H9 (cell line): ENCODE measurements around the gene DIRAS2. TPM values are rescaled to one million over a fixed set of nuclear protein-coding genes. Genes with fewer than 3 reads are reported as not detected.

Experiments used
- DNase-seq: peaks from one replicate; pipeline ENCODE4 v3.0.0-alpha.2; 2017
- H2AFZ ChIP-seq: one replicate; pipeline ENCODE4 v1.6.1; 2013; ENCODE audit warnings: mild to moderate bottlenecking, low read length, control low read depth, moderate library complexity
- H2AK5ac ChIP-seq: 2 replicates; pipeline ENCODE4 v1.6.1; 2013; ENCODE audit warnings: low read length, control low read depth, mixed read lengths; ENCODE audit not compliant: insufficient read length
- H2BK120ac ChIP-seq: one replicate; pipeline ENCODE4 v1.6.1; 2013; ENCODE audit warnings: low read depth, mild to moderate bottlenecking, low read length, control low read depth, inconsistent platforms; ENCODE audit not compliant: poor library complexity, severe bottlenecking
- H2BK12ac ChIP-seq: 2 replicates; pipeline ENCODE4 v1.6.1; 2013; ENCODE audit warnings: low read length, control low read depth, mixed read lengths, low read depth; ENCODE audit not compliant: insufficient read length
- H2BK15ac ChIP-seq: 2 replicates; pipeline ENCODE4 v1.6.1; 2013; ENCODE audit warnings: low read depth, low read length, control low read depth
- H2BK20ac ChIP-seq: one replicate; pipeline ENCODE4 v1.6.1; 2013; ENCODE audit warnings: low read depth, mild to moderate bottlenecking, low read length, control low read depth, inconsistent platforms; ENCODE audit not compliant: poor library complexity, severe bottlenecking
- H2BK5ac ChIP-seq: 2 replicates; pipeline ENCODE4 v1.6.1; 2013; ENCODE audit warnings: low read length, control low read depth, mixed read lengths; ENCODE audit not compliant: insufficient read length
- H3K14ac ChIP-seq: 2 replicates; pipeline ENCODE4 v1.6.1; 2013; ENCODE audit warnings: low read length, control low read depth; ENCODE audit not compliant: insufficient read depth
- H3K18ac ChIP-seq: 2 replicates; pipeline ENCODE4 v1.6.1; 2013; ENCODE audit warnings: low read depth, mild to moderate bottlenecking, mixed read lengths, low read length, control low read depth; ENCODE audit not compliant: insufficient read length
- H3K23ac ChIP-seq: 2 replicates; pipeline ENCODE4 v1.6.1; 2013; ENCODE audit warnings: low read length, control low read depth, mixed read lengths, low read depth; ENCODE audit not compliant: insufficient read length
- H3K23me2 ChIP-seq: 2 replicates; pipeline ENCODE4 v1.6.1; 2013; ENCODE audit warnings: low read depth, mild to moderate bottlenecking, mixed read lengths, low read length, control low read depth; ENCODE audit not compliant: insufficient read length, poor library complexity, severe bottlenecking
- H3K27ac ChIP-seq: 2 replicates; pipeline ENCODE4 v1.5.1; 2013; ENCODE audit warnings: low read length, control low read depth, mixed read lengths, low read depth; ENCODE audit not compliant: insufficient read length
- H3K27me3 ChIP-seq: 2 replicates; pipeline ENCODE4 v1.6.1; 2013; ENCODE audit warnings: low read length, control low read depth, inconsistent platforms; ENCODE audit not compliant: insufficient read depth
- H3K4ac ChIP-seq: 2 replicates; pipeline ENCODE4 v1.6.1; 2013; ENCODE audit warnings: low read depth, mild to moderate bottlenecking, control low read depth, inconsistent platforms, low read length, moderate library complexity
- H3K4me1 ChIP-seq: 2 replicates; pipeline ENCODE4 v1.6.1; 2013; ENCODE audit warnings: low read length, control low read depth, inconsistent platforms; ENCODE audit not compliant: insufficient read depth
- H3K4me2 ChIP-seq: 2 replicates; pipeline ENCODE4 v1.6.1; 2013; ENCODE audit warnings: low read length, control low read depth, mixed read lengths; ENCODE audit not compliant: insufficient read length, insufficient read depth
- H3K56ac ChIP-seq: 2 replicates; pipeline ENCODE4 v1.6.1; 2013; ENCODE audit warnings: low read depth, mild to moderate bottlenecking, mixed read lengths, low read length, control low read depth; ENCODE audit not compliant: insufficient read length
- H3K79me1 ChIP-seq: 2 replicates; pipeline ENCODE4 v1.6.1; 2013; ENCODE audit warnings: low read depth, mild to moderate bottlenecking, moderate library complexity, low read length, control low read depth, inconsistent platforms; ENCODE audit not compliant: insufficient read depth, poor library complexity, severe bottlenecking
- H3K79me2 ChIP-seq: 2 replicates; pipeline ENCODE4 v1.6.1; 2013; ENCODE audit warnings: low read length, control low read depth, inconsistent platforms; ENCODE audit not compliant: insufficient read depth
- H3K9ac ChIP-seq: 2 replicates; pipeline ENCODE4 v1.6.1; 2013; ENCODE audit warnings: low read length, control low read depth, mixed read lengths; ENCODE audit not compliant: insufficient read length; ENCODE audit errors: extremely low read depth
- H3K9me3 ChIP-seq: one replicate; pipeline ENCODE4 v1.6.1; 2013; ENCODE audit warnings: low read depth, low read length, inconsistent platforms; ENCODE audit not compliant: control insufficient read depth
- H3T11ph ChIP-seq: one replicate; pipeline ENCODE4 v1.6.1; 2013; ENCODE audit warnings: mild to moderate bottlenecking, low read length, control low read depth, inconsistent platforms
- H4K20me1 ChIP-seq: one replicate; pipeline ENCODE4 v1.6.1; 2013; ENCODE audit not compliant: control insufficient read depth, insufficient read length, insufficient read depth
- H4K5ac ChIP-seq: 2 replicates; pipeline ENCODE4 v1.6.1; 2013; ENCODE audit warnings: low read depth, mild to moderate bottlenecking, mixed read lengths, low read length, control low read depth; ENCODE audit not compliant: insufficient read length
- H4K8ac ChIP-seq: replicated peaks from 2 replicates; pipeline ENCODE4 v1.6.1; 2013; ENCODE audit warnings: low read length, control low read depth, mixed read lengths, low read depth; ENCODE audit not compliant: insufficient read length
- H4K91ac ChIP-seq: 2 replicates; pipeline ENCODE4 v1.6.1; 2013; ENCODE audit warnings: low read depth, mild to moderate bottlenecking, moderate library complexity, mixed read lengths, low read length, control low read depth; ENCODE audit not compliant: insufficient read length
- H3K27ac Mint-ChIP-seq, 3 experiments: 2 replicates in 2 of 3; 3 replicates in 1 of 3; pipeline ENCODE4 v1.8.0; 2020 to 2021; ENCODE audit warnings: mixed read lengths in 3 of 3, mild to moderate bottlenecking in 1 of 3, moderate library complexity in 1 of 3
- H3K27me3 Mint-ChIP-seq: 2 replicates; pipeline ENCODE4 v1.8.0; 2021; ENCODE audit warnings: low read depth, mild to moderate bottlenecking, moderate library complexity, mixed read lengths
- H3K36me3 Mint-ChIP-seq, 3 experiments: 2 replicates in 2 of 3; 3 replicates in 1 of 3; pipeline ENCODE4 v1.8.0; 2020 to 2021; ENCODE audit warnings: low read depth in 3 of 3, mixed read lengths in 3 of 3; ENCODE audit not compliant: insufficient read depth in 1 of 3
- H3K4me1 Mint-ChIP-seq, 2 experiments: 2 replicates each; pipeline ENCODE4 v1.8.0; 2020; ENCODE audit warnings: mixed read lengths in 2 of 2
- H3K4me3 Mint-ChIP-seq, 2 experiments: 2 replicates in 1 of 2; 3 replicates in 1 of 2; pipeline ENCODE4 v1.8.0; 2020 to 2021; ENCODE audit warnings: mild to moderate bottlenecking in 2 of 2, mixed read lengths in 2 of 2, moderate library complexity in 1 of 2
- H3K9me3 Mint-ChIP-seq, 2 experiments: 2 replicates in 1 of 2; 3 replicates in 1 of 2; pipeline ENCODE4 v1.8.0; 2020; ENCODE audit warnings: mild to moderate bottlenecking in 2 of 2, mixed read lengths in 2 of 2, moderate library complexity in 1 of 2
- WGBS: extraction: QIAGEN DNeasy Blood & Tissue Kit; methylation state at CpG from one replicate; pipeline ENCODE4 v1.1.7; 2013; ENCODE audit warnings: missing lambda C conversion rate, low lambda C conversion rate, mixed read lengths; ENCODE audit not compliant: insufficient read length; ENCODE audit errors: extremely low coverage; 5-methylcytosine and 5-hydroxymethylcytosine counted together
- total RNA-seq: library from RNA; stranded (reverse); gene quantifications from 2 replicates; pipeline ENCODE4 v1.2.1, GENCODE V29; 2021
- TF ChIP-seq, protein P1 (sequence below): fragments of 200-600 bp; sonication (generic); conservative IDR thresholded peaks from 3 replicates; pipeline ENCODE4 v1.8.0; 2021; ENCODE audit warnings: antibody characterized with exemption, mild to moderate bottlenecking

Gene DIRAS2
- total RNA-seq, 1 experiment from 2014 or later, result not detected

DNA sequence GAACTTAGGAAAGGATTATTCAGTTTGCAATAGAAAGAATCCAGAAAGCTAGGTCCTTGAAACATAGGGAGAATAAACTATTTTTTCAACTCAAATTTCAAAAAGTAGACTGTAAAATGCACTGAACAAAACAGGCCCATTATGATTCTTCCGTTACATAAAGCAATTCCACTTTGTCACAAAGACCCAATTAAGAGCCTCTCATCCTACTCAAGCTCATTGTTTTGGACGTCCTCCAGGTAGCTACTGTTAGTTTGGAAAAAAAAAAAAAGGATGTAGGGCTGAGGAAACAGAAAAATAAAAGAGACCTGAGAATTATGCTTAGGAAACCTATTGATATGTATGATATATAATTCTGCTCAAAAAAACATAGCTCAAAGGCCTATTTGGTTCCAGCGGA, 74.0 kb downstream of the DIRAS2 start:
- Histone ChIP-seq H2AFZ (no peak overlapping the region), H4K91ac (no peak overlapping the region), H3K4me1 (no peaks in the 10 kb centered on the region), H3K79me2 (no peaks in the 10 kb centered on the region), H3K23ac (no peak overlapping the region), H3T11ph (no peak overlapping the region), H3K27me3 (no peaks in the 10 kb centered on the region), H4K8ac (no peak overlapping the region), H2BK20ac (no peak overlapping the region), H3K9me3 (no peaks in the 10 kb centered on the region), H3K18ac (no peak overlapping the region), H2BK15ac (no peak overlapping the region), H2BK5ac (no peak overlapping the region), H3K9ac (no peak overlapping the region), H3K56ac (no peak overlapping the region), H2AK5ac (no peak overlapping the region), H3K4me2 (no peak overlapping the region), H3K4ac (no peak overlapping the region), H2BK12ac (no peak overlapping the region), H4K20me1 (no peaks in the 10 kb centered on the region), H3K79me1 (no peaks in the 10 kb centered on the region), H3K14ac (no peak overlapping the region), H3K27ac (no peak overlapping the region), H2BK120ac (no peak overlapping the region), H3K23me2 (no peaks in the 10 kb centered on the region), H4K5ac (no peak overlapping the region)
- peaks cover 1% of the 10 kb centered on the region for H3K27me3 Mint-ChIP-seq
- no peak for DNase-seq
- TF ChIP-seq, protein P1, sequence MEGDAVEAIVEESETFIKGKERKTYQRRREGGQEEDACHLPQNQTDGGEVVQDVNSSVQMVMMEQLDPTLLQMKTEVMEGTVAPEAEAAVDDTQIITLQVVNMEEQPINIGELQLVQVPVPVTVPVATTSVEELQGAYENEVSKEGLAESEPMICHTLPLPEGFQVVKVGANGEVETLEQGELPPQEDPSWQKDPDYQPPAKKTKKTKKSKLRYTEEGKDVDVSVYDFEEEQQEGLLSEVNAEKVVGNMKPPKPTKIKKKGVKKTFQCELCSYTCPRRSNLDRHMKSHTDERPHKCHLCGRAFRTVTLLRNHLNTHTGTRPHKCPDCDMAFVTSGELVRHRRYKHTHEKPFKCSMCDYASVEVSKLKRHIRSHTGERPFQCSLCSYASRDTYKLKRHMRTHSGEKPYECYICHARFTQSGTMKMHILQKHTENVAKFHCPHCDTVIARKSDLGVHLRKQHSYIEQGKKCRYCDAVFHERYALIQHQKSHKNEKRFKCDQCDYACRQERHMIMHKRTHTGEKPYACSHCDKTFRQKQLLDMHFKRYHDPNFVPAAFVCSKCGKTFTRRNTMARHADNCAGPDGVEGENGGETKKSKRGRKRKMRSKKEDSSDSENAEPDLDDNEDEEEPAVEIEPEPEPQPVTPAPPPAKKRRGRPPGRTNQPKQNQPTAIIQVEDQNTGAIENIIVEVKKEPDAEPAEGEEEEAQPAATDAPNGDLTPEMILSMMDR, result no peak
- no CpG with 5 or more reads among the region's 3 CpGs for WGBS
- H3K4me1 Mint-ChIP-seq, result peaks cover 3 to 6% of the 10 kb centered on the region in 2 experiments; a peak in 2 of 4 replicates
- no peaks in the 10 kb centered on the region; a peak in 1 of 5 replicates for H3K9me3 Mint-ChIP-seq
- no peak overlapping the region for H3K4me3 Mint-ChIP-seq
- H3K27ac Mint-ChIP-seq, result no peak overlapping the region
- H3K36me3 Mint-ChIP-seq, result no peaks in the 10 kb centered on the region; a peak in 1 of 7 replicates
